SK-N-MC (cell line): Measurements from ENCODE around the gene POU5F1.

ENCODE experiments used
- EZH2 ChIP-seq: fragments of 200-600 bp; sonication (generic); IDR thresholded peaks from one replicate; pipeline ENCODE4 v1.6.1; 2017; ENCODE audit warnings: antibody characterized with exemption
- FOXP2 ChIP-seq: optimal IDR thresholded peaks from 2 replicates; pipeline ENCODE3; 2011; ENCODE audit warnings: mild to moderate bottlenecking, moderate library complexity; ENCODE audit not compliant: insufficient read depth; ENCODE audit errors: extremely low read length, control extremely low read depth
- POLR2AphosphoS5 ChIP-seq: IDR thresholded peaks from 2 replicates; pipeline ENCODE4 v1.6.1; 2012; ENCODE audit warnings: mild to moderate bottlenecking, low read depth, low read length, borderline replicate concordance

- TF ChIP-seq POLR2AphosphoS5 (no peak), FOXP2 (no peak), EZH2 (no peak)
Measured at GRCh38 chr6:31216208-31216898, 45.9 kb upstream of the POU5F1 start.
